ENCODE results near the gene GNL1.
A peak's percentile ranks its signal among the peaks of the same experiment; 100 is the strongest.

The GNL1 gene

DNA sequence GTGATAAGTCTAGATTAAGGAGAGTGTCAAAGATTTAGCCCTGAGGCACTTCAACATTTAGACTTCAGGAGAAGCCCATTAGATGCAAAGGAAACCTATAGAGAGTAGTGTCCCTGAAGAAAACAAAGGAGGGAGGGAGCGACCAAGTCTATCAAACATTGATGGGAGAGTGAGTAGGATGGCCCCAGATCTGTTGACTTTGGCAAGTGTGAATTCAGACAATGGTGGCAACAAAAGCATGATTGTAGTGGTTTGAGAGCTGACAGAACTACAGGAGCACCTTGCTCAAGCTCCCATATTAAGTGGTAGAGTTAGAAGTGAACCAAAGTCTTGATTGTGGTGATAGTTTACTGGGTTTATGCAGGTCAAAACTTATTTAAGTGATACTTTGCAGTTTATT lies 14.0 kb upstream of the GNL1 start:
- no peak for DNase-seq

DNA sequence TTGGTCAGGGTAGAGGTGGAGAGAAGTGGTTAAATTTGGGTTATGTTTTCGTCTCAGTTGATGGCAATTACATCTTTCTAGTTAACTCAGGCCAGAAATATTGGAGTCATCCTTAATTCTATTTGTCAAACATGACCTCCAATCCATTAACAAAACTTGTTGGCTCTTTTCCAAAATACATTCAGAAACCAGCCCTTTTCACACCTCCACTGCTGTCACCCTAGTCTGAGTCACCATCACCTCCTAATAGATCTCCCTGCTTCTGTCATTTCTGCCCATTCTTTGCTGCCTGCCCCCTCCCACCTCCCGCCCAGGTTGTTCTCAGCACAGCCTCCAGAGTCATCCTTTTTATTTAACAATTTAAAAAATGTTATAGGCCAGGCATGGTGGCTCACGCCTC lies 12.0 kb upstream of the GNL1 start:
- peak; percentile 69 for DNase-seq

DNA sequence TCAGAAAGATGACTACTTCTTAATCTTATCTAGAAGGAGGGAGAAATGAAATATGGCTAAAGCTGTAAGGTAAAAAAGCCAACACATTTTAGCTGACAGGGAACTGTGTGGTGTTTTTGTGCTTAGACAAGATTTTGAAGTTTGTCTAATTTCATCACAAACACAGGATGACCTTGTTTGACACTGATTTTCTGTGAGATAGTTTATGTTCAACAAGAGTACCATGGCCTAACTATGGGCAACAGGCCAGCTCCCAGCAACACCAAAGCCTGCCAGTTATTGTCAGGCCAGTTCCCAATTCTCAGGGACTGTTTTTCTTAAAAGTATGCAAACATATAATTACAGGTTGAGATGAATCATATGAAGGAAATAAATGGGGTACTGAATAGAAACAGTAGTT lies 9.5 kb upstream of the GNL1 start:
- no peak for DNase-seq

- no peak for DNase-seq
Measured at GRCh38 chr6:30564114-30564513, 7.8 kb upstream of the GNL1 start.

- no peak for DNase-seq
Measured at GRCh38 chr6:30562470-30563425, 6.5 kb upstream of the GNL1 start.

DNA sequence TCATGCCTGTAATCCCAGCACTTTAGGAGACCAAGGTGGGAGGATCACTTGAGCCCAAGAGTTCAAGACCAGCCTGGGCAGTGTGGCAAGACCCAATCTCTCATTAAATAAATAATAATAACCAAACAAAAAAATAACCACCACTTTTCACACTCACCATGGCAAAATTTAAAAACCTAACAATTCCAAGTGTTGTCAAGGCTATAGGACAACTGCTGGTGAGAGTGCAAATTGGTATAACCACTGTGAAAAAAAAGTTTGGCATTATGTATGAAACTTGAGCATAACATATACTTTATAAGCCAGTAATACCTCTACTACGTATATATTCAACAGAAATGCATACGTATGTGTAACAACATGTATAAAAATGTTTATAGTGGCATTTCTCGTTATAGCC lies 4.6 kb upstream of the GNL1 start:
- DNase-seq, result no peak

GRCh38 chr6:30557683-30557981 lies 1.3 kb upstream of the GNL1 start:
- DNase-seq, result no peak

- peak; percentile 94 for DNase-seq
Measured at GRCh38 chr6:30556906-30557682, 805 bp upstream of the GNL1 start, which contains the start of gene PRR3. TSS of gene PRR3 (plus strand) at chr6:30557295. CDS start at chr6:30557345, 50 bp downstream.

DNA sequence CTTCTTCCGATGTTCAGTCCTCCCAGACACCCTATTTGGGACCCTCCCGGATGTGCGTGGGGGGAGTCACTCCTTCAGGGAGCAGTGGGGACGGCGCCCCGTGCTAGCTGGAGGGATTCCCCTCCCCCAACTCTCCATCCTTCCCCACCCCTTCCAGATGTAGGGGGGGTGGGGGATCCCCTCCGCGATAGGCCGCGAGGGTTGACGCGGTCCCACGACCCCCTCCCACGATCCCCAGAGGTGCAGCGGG lies 548 bp downstream of the GNL1 start:
- DNase-seq, result no peak

GRCh38 chr6:30554962-30555815 lies 1.1 kb downstream of the GNL1 start:
- DNase-seq, result no peak

DNA sequence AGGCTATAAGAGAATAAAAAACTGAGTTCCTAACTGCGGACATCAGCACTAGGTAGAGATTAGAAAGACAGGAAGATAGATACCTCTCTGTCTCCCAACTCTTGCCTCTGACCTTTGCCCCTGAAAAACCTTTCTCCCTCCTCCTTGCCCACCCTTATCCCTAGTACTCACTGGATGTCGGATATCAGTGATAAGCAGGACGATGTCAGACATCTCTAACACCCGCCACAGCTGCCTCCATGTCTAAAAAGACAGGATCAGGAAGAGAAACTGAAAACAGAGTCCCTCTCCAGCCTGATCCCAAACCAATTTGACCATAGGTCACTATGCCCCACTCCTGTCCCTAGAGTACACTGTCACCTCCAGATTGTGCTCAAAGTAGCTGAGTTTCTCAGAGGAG lies 1.9 kb downstream of the GNL1 start:
- no peak for DNase-seq

DNA sequence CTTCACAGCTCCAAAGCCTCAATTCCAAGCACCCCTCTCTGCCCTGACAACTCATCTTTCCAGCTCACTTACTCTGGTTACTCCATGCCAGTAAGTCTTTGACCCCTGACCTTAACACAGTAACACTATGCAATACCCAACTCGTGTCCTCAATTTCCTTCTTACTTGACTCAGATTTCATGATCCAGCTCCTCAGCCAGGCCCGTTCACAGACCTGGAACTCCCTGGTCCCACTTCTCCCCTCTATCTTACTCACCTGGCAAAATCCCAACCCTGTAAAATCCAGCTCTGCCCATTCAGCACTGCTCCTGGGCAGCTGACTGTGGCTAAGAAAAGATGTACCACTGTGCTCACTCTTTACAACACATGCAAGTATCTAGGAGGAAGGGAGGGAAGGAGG lies 7.9 kb downstream of the GNL1 start:
- DNase-seq, result no peak

GRCh38 chr6:30547454-30547853 lies 8.8 kb downstream of the GNL1 start:
- no peak for DNase-seq

- DNase-seq, result no peak
Measured at GRCh38 chr6:30544666-30545272, 11.5 kb downstream of the GNL1 start.

DNA sequence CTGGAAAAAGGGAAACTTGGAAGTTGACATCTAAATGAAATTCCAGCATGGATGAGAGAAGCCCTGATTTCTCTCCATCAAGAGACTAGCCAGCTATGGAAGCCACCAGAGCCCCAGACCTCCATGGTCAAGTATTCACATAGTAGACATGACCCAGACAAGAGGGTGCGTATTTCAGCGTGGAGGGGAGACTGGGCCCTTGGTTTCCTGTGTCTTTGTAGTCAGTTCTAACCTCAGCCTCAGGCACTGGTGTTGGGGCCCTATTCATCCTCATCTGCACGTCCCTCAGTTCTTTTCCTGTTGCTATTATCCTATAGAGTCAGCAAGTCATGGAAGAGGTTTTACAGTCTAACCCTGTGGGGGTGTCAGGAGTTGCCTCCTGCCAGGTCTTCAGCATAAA lies 12.5 kb downstream of the GNL1 start:
- no peak for DNase-seq

DNA sequence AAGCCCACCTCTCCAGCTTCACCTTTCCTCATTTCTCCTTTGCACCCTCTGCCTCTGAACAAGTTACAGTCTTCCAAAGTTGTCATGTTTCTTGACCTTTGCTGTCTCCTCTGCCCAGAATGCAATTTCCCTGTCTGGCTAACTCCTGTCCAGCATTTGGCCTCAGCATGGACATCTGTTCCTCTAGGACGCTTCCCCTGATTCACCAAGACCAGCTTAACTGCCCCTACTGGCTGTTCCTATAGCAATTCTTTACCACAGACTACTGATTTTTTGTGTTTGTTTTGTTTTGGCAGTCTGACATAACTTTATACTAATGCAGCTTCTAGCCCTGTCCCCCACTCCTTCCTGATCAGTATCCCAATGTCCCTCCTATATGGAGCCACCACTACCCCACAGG lies 13.4 kb downstream of the GNL1 start:
- DNase-seq, result no peak

DNA sequence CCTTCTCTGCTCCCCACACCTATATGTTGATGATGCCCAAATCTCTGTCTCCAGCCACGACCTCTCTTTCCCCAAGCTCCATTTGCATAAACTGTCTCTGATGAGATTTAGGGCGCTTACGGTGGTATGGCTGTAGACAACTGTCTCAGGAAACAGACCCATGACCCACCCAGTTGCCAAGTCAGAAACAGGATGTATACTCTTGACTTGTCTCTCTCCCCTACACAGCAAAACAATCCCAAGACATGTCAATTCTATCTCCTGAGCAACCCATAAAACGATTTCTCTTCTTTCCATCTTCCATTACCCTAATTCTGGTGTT lies 13.9 kb downstream of the GNL1 start:
- no peak for DNase-seq

DNA sequence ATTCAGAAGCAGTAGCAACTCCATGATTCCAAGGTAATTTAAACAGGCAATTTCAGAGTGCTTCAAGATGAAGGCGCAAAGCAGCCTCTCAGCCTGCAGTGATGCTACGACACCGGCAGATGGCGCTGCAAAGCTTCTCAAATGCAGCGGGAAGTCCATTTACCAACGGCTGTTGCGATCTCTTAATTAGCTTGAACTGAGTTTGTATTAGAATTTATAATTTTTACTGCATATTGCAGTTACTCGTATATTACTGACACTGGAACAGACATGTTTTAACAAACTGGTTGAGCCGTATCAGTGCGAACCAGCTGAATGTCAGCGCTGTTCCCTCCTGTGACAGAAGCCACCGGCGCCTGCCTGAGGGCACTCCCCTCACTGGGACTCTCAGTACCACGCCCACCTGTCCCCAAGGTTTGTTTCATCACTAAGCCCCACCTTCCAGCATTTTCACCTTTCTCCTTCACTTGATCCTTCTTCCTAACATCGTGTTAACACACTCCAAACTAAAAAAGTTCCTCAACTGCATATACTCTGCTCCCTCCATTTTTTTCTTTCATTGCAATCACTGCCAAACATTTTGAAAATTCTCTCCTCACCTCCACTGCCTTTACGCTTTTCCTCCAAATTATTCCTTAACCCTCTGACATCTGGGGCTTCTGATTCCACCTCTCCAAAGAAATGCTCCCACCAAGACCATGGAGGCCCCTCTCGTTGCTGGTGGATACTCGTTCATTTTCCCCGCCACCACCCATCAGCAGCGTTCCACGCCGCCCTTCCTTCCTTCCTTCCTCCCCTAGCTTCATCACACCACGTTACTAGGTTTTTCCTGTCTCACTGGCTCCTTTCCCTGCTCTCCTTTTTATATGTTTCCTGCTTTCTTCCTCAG lies 14.5 kb downstream of the GNL1 start:
- DNase-seq, result peak; percentile 84

DNA sequence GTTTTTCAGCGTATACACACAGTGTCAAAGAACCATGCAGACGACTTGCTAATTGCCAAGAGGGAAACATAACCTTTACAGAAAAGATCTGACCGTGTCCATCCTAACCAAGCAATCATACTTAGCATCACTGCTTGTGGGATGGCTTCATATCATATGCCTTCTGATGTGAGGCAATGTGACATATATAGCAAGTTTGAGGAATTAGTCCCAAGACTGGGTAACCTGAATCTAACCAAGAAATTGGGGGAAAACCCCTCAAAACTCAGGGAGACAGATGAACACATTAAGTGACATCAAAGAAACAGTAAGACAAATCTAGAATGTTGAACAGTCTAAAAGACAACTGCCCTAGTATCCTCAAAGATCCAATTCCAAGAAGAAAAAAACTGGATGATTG lies 18.4 kb downstream of the GNL1 start:
- no peak for DNase-seq

DNA sequence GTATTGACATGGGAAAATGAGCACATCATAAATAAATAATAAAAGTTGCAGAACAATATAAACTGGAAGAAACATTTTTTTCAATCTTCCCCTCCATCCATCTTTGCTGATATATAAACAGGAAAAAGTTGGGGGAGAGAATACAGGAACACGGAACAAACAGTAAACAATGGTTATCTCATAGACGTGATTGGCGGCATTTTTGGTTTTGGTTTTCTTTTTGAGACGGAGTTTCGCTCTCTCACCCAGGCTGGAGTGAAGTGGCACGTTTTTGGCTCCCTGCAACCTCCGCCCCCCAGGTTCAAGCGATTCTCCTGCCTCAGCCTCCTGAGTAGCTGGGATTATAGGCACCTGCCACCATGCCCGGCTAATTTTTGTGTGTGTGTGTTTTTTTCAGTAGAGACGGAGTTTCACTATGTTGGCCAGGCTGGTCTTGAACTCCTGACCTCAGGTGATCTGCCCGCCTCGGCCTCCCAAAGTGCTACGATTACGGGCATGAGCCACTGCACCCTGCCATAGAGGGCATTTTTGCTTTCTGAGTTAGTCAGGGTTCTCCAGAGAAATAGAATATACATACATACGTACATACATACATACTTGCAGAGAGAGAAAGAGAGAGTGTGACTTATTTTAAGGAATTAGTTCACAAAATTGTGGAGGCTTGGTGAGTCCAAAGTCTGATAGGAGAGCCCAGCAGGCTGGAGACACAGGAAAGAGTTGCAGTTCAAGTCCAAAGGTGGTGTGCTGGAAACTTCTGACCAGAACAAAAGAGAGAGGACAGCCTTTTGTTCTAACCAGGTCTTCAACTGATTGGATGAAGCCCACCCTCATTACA lies 22.6 kb downstream of the GNL1 start:
- DNase-seq, result no peak

- no peak for DNase-seq
Measured at GRCh38 chr6:30530014-30530413, 26.3 kb downstream of the GNL1 start.
